AG09309 (cell line): ENCODE measurements around the gene STOM.

ENCODE experiments used
- DNase-seq: peaks from one replicate; pipeline ENCODE4 v3.0.0-alpha.2; 2010; ENCODE audit warnings: low read depth
- H3K4me3 ChIP-seq: 2 replicates; pipeline ENCODE4 v1.5.1; 2011; ENCODE audit warnings: mild to moderate bottlenecking, low read depth, low read length, moderate library complexity; ENCODE audit not compliant: control insufficient read depth
- TF ChIP-seq, protein P1 (sequence below): IDR thresholded peaks from 2 replicates; pipeline ENCODE4 v1.5.1; 2011; ENCODE audit warnings: mild to moderate bottlenecking, low read depth, low read length, inconsistent platforms; ENCODE audit not compliant: insufficient read depth, control insufficient read depth; ENCODE audit errors: missing control alignments

STOM gene

DNA sequence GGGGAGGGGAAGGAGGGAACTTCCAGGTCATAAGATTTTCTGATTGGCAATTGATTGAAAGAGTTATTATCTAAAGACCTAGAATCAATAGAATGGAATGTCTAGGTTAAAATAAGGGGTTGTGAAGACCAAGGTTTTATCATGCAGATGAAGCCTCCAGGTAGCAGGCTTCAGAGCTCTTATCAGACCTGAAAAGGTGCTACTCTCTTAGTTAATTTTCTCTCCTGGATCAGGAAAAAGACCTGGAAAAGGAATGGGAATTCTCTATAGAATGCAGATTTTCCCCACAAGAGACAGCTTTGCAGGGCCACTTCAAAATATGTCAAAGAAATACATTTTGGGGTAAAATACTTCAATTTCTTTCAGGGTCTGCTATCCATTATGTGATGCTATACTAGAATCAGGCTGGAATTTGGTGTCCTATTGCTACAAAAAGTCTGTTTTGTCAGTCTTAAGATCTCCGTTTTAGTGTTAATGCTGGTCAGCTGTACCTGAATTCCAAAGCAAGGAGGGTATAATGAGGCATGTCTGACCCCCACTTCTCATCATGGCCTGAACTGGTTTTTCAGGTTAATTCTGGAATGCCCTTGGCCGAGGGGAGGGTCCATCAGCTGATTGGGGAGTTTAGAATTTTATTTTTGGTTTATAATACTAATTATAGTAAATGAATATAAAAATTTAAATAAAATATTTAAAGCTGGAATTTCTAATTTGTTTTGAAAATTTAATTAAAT is 16.6 kb upstream of the STOM start:
- TF ChIP-seq, protein P1, sequence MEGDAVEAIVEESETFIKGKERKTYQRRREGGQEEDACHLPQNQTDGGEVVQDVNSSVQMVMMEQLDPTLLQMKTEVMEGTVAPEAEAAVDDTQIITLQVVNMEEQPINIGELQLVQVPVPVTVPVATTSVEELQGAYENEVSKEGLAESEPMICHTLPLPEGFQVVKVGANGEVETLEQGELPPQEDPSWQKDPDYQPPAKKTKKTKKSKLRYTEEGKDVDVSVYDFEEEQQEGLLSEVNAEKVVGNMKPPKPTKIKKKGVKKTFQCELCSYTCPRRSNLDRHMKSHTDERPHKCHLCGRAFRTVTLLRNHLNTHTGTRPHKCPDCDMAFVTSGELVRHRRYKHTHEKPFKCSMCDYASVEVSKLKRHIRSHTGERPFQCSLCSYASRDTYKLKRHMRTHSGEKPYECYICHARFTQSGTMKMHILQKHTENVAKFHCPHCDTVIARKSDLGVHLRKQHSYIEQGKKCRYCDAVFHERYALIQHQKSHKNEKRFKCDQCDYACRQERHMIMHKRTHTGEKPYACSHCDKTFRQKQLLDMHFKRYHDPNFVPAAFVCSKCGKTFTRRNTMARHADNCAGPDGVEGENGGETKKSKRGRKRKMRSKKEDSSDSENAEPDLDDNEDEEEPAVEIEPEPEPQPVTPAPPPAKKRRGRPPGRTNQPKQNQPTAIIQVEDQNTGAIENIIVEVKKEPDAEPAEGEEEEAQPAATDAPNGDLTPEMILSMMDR: no peak
- no peak for DNase-seq
- H3K4me3 ChIP-seq: no peak overlapping the region

DNA sequence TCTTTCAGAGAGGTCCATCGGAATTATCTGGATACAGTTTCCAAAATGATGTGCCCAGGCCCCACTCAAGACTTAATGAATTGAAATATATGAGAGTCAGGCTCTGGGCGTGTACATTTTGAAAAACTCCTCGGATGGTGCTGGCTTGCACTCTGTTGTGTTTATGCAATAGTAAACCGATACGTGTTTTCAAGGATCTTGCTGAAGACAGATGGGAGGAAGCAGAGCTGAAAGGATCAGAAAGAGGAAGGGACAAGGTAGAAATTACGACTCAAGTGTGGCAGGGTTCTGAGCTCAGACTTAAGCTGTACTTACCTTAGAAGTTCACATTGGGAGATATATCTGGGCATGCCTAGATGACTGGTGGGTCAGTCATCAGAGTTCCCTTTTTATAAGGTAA is 13.7 kb upstream of the STOM start:
- TF ChIP-seq, protein P1: no peak
- H3K4me3 ChIP-seq: no peak overlapping the region
- no peak for DNase-seq

DNA sequence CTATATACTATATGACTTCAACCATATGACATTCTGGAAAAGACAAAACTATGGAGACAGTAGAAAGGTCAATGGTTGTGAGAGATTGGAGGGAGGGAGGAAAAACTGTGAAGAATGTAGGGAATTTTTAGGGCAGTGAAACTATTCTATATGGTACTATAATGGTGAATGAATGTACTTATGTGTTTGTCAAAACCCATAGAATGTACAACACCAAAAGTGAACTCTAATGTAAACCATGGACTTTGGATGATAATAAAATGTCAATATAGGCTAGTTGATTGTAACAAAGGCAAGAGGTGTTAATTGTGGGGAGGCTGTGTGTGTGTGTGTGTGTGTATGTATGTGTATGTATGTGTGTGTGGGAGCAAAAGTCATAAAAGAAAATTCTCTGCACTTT is 10.8 kb upstream of the STOM start:
- no peak for DNase-seq
- TF ChIP-seq, protein P1: no peak
- no peak overlapping the region for H3K4me3 ChIP-seq

DNA sequence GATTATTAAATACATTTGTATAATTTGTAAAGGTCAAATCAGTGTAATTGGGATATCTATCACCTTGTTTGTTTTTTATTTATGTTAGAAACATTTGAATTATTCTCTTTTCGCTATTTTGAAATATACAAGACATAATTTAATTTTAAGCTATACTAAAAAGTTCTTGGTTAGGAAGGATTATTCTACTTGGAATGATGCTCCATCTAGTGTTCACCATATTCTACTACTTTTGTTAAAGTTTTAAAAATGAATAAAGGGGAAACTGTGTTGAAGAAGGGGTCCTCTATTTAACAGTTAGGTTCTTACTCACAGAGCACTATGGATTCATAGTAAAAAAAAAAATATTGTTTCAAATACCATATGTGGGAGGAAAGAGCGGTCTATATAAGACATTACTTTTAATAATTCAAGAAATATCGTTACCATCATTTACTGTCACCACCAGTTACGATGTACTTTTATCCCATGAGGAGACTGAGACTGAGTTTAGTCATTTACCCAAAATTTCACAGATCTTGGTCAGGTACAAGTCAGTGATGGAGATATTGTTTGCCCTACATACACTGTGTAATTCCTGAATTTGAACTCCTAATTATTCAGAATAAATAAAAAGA is 6.3 kb upstream of the STOM start:
- H3K4me3 ChIP-seq: no peak overlapping the region
- no peak for DNase-seq
- TF ChIP-seq, protein P1: peak; percentile 15

DNA sequence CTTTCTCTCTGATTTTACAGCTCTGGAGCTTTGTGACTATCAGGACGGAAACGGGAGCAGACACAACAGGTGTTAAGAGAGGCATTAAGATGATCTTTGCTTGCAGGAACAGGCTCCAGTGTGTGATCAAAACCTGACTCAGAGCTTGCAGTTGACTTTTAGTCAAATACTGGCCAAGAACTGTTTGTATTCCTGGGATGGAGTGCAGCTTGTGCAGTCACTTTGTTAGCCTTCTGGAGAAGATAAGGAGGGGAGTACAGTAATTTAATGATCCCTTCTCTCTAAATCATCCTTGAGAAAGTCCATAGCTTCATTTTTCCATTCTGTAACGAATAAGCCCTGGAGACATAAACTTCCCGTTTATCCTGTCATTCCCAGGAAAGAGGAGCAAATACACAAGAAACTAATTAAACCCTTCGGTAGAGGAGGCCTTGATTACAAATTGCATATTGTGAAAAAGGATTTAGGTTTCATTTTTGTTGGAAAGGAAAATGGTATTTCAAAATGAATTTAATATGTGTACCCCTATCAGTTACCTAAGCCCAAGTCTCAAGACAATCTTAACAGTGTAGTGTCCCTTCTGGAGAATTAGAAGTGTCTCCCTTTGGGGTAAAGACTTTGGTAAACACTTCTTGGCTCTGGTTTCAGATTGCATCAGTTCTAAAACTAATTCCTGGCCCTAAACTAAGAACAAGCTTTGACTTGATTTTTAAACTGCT is 3.1 kb upstream of the STOM start:
- TF ChIP-seq, protein P1: no peak
- no peak for DNase-seq
- H3K4me3 ChIP-seq: no peak overlapping the region

DNA sequence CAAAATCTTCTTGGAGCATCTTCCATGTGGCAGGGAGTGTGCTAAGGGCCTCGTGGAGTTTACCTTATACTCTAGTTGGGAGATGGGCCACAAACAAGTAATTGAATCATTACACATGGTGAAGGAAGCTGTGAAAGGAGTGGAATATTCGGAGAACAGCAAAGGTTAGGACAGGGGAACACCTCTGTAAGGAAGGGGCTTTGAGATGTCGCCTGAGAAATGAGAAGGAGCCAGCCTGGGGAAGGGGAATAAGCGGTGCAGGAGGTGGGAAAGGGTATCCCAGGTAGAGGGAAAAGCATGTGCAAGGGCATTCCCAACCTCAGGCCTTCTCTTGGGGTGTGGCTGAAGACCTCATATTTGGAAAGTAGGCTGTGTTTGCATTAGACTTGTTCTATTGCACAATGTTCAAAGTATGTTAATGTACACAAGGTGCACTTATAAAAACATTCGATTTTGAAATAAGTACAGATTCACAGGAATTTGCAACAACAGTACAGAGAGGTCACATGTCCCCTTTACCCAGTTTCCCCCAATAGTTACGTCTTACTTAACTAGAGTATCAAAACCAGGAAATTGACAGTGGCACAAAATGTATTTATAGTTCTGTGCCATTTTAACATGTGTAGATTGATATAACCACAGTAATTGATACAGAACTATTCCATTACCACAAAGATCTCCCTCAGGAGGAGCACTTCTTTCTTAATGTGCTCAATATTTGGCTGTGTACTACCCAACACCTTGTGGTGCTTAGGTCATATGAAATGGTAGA is 2.4 kb upstream of the STOM start:
- no peak overlapping the region for H3K4me3 ChIP-seq
- no peak for DNase-seq
- TF ChIP-seq, protein P1: no peak
